SK-N-SH (cell line): ENCODE measurements around the gene USP4. TPM values are rescaled to one million over a fixed set of nuclear protein-coding genes. Genes with fewer than 3 reads are reported as not detected.

Source experiments
- CTCF ChIA-PET: fragments of 300-600, 350-600 bp; formaldehyde crosslinking; extraction: SDS; loops from one replicate; lab custom pipeline; 2021; lab: Yijun Ruan, JAX
- POLR2A ChIA-PET: fragments of 350-600 bp; sonication (Branson Sonifier 250); formaldehyde crosslinking; extraction: SDS; loops from one replicate; lab custom pipeline; 2020; ENCODE audit warnings: antibody characterized with exemption, inconsistent platforms; lab: Yijun Ruan, JAX
- DNase-seq: peaks from one replicate; pipeline ENCODE4 v3.0.0; 2012
- H2AFZ ChIP-seq: fragments of 200-600 bp; sonication (generic); 2 replicates; pipeline ENCODE4 v1.8.1; 2016; ENCODE audit warnings: antibody characterized with exemption, mild to moderate bottlenecking, low read depth
- H3F3A ChIP-seq: fragments of 200-600 bp; sonication (generic); replicated peaks from 2 replicates; pipeline ENCODE3; 2016; ENCODE audit warnings: antibody characterized with exemption, mild to moderate bottlenecking; ENCODE audit not compliant: insufficient read depth
- H3K27ac ChIP-seq, 2 experiments: fragments of 200-500 bp in 1 of 2; fragments of 200-600 bp in 1 of 2; sonication (Bioruptor generic) in 1 of 2; sonication (generic), shearing (Covaris generic) in 1 of 2; 2 replicates each; pipeline versions ENCODE4 v1.5.1 to v1.6.1; 2014 to 2016; ENCODE audit warnings: low read depth in 2 of 2, inconsistent platforms in 1 of 2, low read length in 1 of 2, mild to moderate bottlenecking in 1 of 2, mixed read lengths in 1 of 2
- H3K27me3 ChIP-seq: fragments of 200-600 bp; sonication (generic), shearing (Covaris generic); 2 replicates; pipeline ENCODE4 v1.6.1; 2016; ENCODE audit warnings: mixed run types; ENCODE audit not compliant: insufficient read depth
- H3K36me3 ChIP-seq, 2 experiments: fragments of 200-500 bp in 1 of 2; fragments of 200-600 bp in 1 of 2; sonication (Bioruptor generic) in 1 of 2; sonication (generic) in 1 of 2; replicated peaks in 1 of 2; 2 replicates each; pipeline versions ENCODE3 to v1.5.1; 2014 to 2016; ENCODE audit warnings: low read length in 1 of 2, mild to moderate bottlenecking in 1 of 2; ENCODE audit not compliant: insufficient read depth in 2 of 2, control insufficient read depth in 1 of 2
- H3K4me1 ChIP-seq, 2 experiments: fragments of 200-500 bp in 1 of 2; fragments of 200-600 bp in 1 of 2; sonication (Bioruptor generic) in 1 of 2; sonication (generic), shearing (Covaris generic) in 1 of 2; 2 replicates each; pipeline versions ENCODE4 v1.5.1 to v1.6.1; 2014 to 2016; ENCODE audit warnings: low read depth in 1 of 2, low read length in 1 of 2, mixed run types in 1 of 2; ENCODE audit not compliant: insufficient read depth in 2 of 2, control insufficient read depth in 1 of 2
- H3K4me2 ChIP-seq: fragments of 200-600 bp; sonication (generic), shearing (Covaris generic); 2 replicates; pipeline ENCODE4 v1.6.1; 2017; ENCODE audit warnings: mixed run types
- H3K4me3 ChIP-seq, 2 experiments: fragments of 200-500 bp in 1 of 2; fragments of 200-600 bp in 1 of 2; sonication (Bioruptor generic) in 1 of 2; sonication (generic), shearing (Covaris generic) in 1 of 2; 2 replicates each; pipeline versions ENCODE4 v1.5.1 to v1.8.1; 2014 to 2016; ENCODE audit warnings: low read depth in 2 of 2, inconsistent platforms in 1 of 2, low read length in 1 of 2, mild to moderate bottlenecking in 1 of 2, mixed read lengths in 1 of 2, moderate library complexity in 1 of 2
- H3K79me2 ChIP-seq: fragments of 200-600 bp; sonication (generic); 2 replicates; pipeline ENCODE4 v1.8.1; 2017; ENCODE audit warnings: mild to moderate bottlenecking; ENCODE audit not compliant: insufficient read depth
- H3K9ac ChIP-seq: fragments of 200-600 bp; sonication (generic); 2 replicates; pipeline ENCODE4 v1.6.1; 2017; ENCODE audit warnings: mixed run types
- H3K9me2 ChIP-seq: fragments of 200-600 bp; sonication (generic); 2 replicates; pipeline ENCODE4 v1.6.1; 2017; ENCODE audit warnings: mixed run types
- H3K9me3 ChIP-seq: fragments of 200-600 bp; sonication (generic); 2 replicates; pipeline ENCODE4 v1.6.1; 2017; ENCODE audit warnings: mixed run types, mild to moderate bottlenecking, moderate library complexity
- H4K20me1 ChIP-seq: fragments of 200-600 bp; sonication (generic); 2 replicates; pipeline ENCODE4 v1.6.1; 2017; ENCODE audit warnings: mild to moderate bottlenecking, mixed run types; ENCODE audit not compliant: insufficient read depth
- CHD2 ChIP-seq: fragments of 150-350 bp; IDR thresholded peaks from 2 replicates; pipeline ENCODE4 v1.6.1; 2018; ENCODE audit warnings: low read length; ENCODE audit not compliant: partially characterized antibody
- FOSL2 ChIP-seq: IDR thresholded peaks from 2 replicates; pipeline ENCODE4 v1.4.0; 2012; ENCODE audit warnings: low read depth, mild to moderate bottlenecking, moderate library complexity, borderline replicate concordance
- GABPA ChIP-seq: IDR thresholded peaks from 2 replicates; pipeline ENCODE4 v1.4.0; 2012; ENCODE audit warnings: low read depth, mild to moderate bottlenecking
- IRF3 ChIP-seq: fragments of 150-350 bp; IDR thresholded peaks from 2 replicates; pipeline ENCODE4 v1.6.1; 2016; ENCODE audit warnings: mild to moderate bottlenecking, low read depth, low read length
- JUND ChIP-seq: IDR thresholded peaks from 2 replicates; pipeline ENCODE4 v1.4.0; 2012
- MAX ChIP-seq: IDR thresholded peaks from 2 replicates; pipeline ENCODE4 v1.4.0; 2012; ENCODE audit warnings: low read depth
- POLR2AphosphoS5 ChIP-seq: IDR thresholded peaks from 2 replicates; pipeline ENCODE4 v1.6.1; 2012; ENCODE audit warnings: low read depth, low read length
- RAD21 ChIP-seq: IDR thresholded peaks from 2 replicates; pipeline ENCODE4 v1.6.1; 2012; ENCODE audit warnings: mild to moderate bottlenecking, low read length
- RCOR1 ChIP-seq: fragments of 150-350 bp; IDR thresholded peaks from 2 replicates; pipeline ENCODE4 v1.6.1; 2017; ENCODE audit warnings: antibody characterized with exemption, low read length
- RXRA ChIP-seq: IDR thresholded peaks from 2 replicates; pipeline ENCODE4 v1.4.0; 2012; ENCODE audit warnings: low read depth, mild to moderate bottlenecking, borderline replicate concordance
- SIN3A ChIP-seq: IDR thresholded peaks from 2 replicates; pipeline ENCODE4 v1.6.1; 2012; ENCODE audit warnings: low read depth, mild to moderate bottlenecking, low read length, moderate library complexity, borderline replicate concordance
- USF2 ChIP-seq: fragments of 150-350 bp; IDR thresholded peaks from 2 replicates; pipeline ENCODE4 v1.6.1; 2017; ENCODE audit warnings: antibody characterized with exemption, low read length, low read depth, borderline replicate concordance
- YY1 ChIP-seq: IDR thresholded peaks from 2 replicates; pipeline ENCODE4 v1.4.0; 2012; ENCODE audit warnings: low read depth, mild to moderate bottlenecking
- WGBS: methylation state at CpG from one replicate; pipeline ENCODE4 v1.1.6; 2017; ENCODE audit warnings: low lambda C conversion rate; 5-methylcytosine and 5-hydroxymethylcytosine counted together
- polyA plus RNA-seq, 3 experiments: library from polyadenylated mRNA; depleted of rRNA; stranded (reverse); fragments of >200 nt; gene quantifications; 2 replicates each; pipeline ENCODE4 v1.2.3, GENCODE V29; 2012
- TF ChIP-seq, protein P1 (sequence below): IDR thresholded peaks from 2 replicates; pipeline ENCODE4; 2012
- TF ChIP-seq, protein P2 (sequence below): IDR thresholded peaks from 2 replicates; pipeline ENCODE4 v1.6.1; 2012; ENCODE audit warnings: mild to moderate bottlenecking, low read depth, low read length, moderate library complexity

USP4 gene
- polyA plus RNA-seq, 1 of the 3 experiments (the other 2 are of a cell fraction) = 33.2 TPM

DNA sequence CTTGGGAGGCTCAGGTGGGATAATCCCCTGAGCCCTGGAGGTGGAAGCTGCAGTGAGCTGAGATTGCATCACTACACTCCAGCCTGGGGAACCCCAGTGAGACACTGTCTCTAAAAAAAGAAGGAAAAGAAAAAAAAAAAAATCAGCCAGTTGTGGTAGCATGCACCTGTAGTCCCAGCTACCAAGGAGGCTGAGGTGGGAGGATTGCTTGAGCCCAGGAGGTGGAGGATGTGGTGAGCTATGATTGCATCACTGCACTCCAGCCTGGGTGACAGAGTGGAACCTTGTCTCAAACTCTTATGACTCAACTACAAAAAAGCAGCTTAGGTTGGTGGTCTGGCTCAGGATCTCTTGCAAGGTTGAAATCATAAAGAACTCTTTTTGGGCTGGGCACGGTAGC lies 37.6 kb upstream of the USP4 start:
- CTCF ChIA-PET = interaction anchor here (1.5 kb wide), 1 partner anchor 72 kb away, joined by 4 read pairs; no protein-coding TSS in a partner anchor
- H3K9me2 ChIP-seq = no peaks in the 10 kb centered on the region
- H3K79me2 ChIP-seq = peaks cover 100% of the 10 kb centered on the region
- H3F3A ChIP-seq = peaks cover 27% of the 10 kb centered on the region
- WGBS = 92% methylated on average over 1 of the region's 1 CpG
- H3K36me3 ChIP-seq = peaks cover 7 to 33% of the 10 kb centered on the region in 2 experiments
- POLR2A ChIA-PET = no interaction called here
- TF ChIP-seq YY1 (no peak), USF2 (no peak), RXRA (no peak), GABPA (no peak), RAD21 (no peak), CHD2 (no peak), RCOR1 (no peak), MAX (no peak), SIN3A (no peak), JUND (no peak), POLR2AphosphoS5 (no peak)
- TF ChIP-seq, protein P1, sequence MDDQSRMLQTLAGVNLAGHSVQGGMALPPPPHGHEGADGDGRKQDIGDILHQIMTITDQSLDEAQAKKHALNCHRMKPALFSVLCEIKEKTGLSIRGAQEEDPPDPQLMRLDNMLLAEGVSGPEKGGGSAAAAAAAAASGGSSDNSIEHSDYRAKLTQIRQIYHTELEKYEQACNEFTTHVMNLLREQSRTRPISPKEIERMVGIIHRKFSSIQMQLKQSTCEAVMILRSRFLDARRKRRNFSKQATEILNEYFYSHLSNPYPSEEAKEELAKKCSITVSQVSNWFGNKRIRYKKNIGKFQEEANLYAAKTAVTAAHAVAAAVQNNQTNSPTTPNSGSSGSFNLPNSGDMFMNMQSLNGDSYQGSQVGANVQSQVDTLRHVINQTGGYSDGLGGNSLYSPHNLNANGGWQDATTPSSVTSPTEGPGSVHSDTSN = no peak
- TF ChIP-seq, protein P2, sequence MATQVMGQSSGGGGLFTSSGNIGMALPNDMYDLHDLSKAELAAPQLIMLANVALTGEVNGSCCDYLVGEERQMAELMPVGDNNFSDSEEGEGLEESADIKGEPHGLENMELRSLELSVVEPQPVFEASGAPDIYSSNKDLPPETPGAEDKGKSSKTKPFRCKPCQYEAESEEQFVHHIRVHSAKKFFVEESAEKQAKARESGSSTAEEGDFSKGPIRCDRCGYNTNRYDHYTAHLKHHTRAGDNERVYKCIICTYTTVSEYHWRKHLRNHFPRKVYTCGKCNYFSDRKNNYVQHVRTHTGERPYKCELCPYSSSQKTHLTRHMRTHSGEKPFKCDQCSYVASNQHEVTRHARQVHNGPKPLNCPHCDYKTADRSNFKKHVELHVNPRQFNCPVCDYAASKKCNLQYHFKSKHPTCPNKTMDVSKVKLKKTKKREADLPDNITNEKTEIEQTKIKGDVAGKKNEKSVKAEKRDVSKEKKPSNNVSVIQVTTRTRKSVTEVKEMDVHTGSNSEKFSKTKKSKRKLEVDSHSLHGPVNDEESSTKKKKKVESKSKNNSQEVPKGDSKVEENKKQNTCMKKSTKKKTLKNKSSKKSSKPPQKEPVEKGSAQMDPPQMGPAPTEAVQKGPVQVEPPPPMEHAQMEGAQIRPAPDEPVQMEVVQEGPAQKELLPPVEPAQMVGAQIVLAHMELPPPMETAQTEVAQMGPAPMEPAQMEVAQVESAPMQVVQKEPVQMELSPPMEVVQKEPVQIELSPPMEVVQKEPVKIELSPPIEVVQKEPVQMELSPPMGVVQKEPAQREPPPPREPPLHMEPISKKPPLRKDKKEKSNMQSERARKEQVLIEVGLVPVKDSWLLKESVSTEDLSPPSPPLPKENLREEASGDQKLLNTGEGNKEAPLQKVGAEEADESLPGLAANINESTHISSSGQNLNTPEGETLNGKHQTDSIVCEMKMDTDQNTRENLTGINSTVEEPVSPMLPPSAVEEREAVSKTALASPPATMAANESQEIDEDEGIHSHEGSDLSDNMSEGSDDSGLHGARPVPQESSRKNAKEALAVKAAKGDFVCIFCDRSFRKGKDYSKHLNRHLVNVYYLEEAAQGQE = no peak
- H3K4me2 ChIP-seq = no peak overlapping the region
- no peaks in the 10 kb centered on the region for H3K9me3 ChIP-seq
- H3K9ac ChIP-seq = no peak overlapping the region
- peak overlapping the region in 1 of 2 experiments; percentile 41; a peak in 1 of 4 replicates for H3K27ac ChIP-seq
- no peak for DNase-seq
- H3K4me1 ChIP-seq = no peaks in the 10 kb centered on the region
- no peak overlapping the region for H2AFZ ChIP-seq
- H4K20me1 ChIP-seq = peaks cover 99% of the 10 kb centered on the region
- no peak overlapping the region for H3K4me3 ChIP-seq
- no peaks in the 10 kb centered on the region for H3K27me3 ChIP-seq

- POLR2A ChIA-PET = interaction anchor here (1.1 kb wide), 1 partner anchor 13 kb away, joined by 4 read pairs; no protein-coding TSS in a partner anchor
- TF ChIP-seq RAD21 = no peak
- TF ChIP-seq FOSL2 = no peak
- TF ChIP-seq POLR2AphosphoS5 = no peak
- no peak for TF ChIP-seq IRF3
- no peak for TF ChIP-seq GABPA
- no peak overlapping the region for H3K4me2 ChIP-seq
- no peak for DNase-seq
- H3K36me3 ChIP-seq = peaks cover 26 to 62% of the 10 kb centered on the region in 2 experiments
- H3K27me3 ChIP-seq = no peaks in the 10 kb centered on the region
- H3K9me2 ChIP-seq = no peaks in the 10 kb centered on the region
- no peak overlapping the region for H3K4me3 ChIP-seq
- H4K20me1 ChIP-seq = peaks cover 73% of the 10 kb centered on the region
- H3K79me2 ChIP-seq = peaks cover 100% of the 10 kb centered on the region
- H3F3A ChIP-seq = peaks cover 4% of the 10 kb centered on the region
- no peak overlapping the region for H3K27ac ChIP-seq
- CTCF ChIA-PET = no interaction called here
- H3K9ac ChIP-seq = no peak overlapping the region
- H3K9me3 ChIP-seq = no peaks in the 10 kb centered on the region
- no peak overlapping the region for H2AFZ ChIP-seq
- no peaks in the 10 kb centered on the region for H3K4me1 ChIP-seq
These were observed 32.1 kb upstream of the USP4 start for GRCh38 chr3:49371946-49372345.
